Activated CD4-positive, alpha-beta T cell treated with anti-CD3 and anti-CD28 coated beads for 4 hours (primary cell): ENCODE measurements around the gene CDYL.
A peak's percentile ranks its signal among the peaks of the same experiment; 100 is the strongest.

Experiments
- DNase-seq, 2 donors: peaks; one replicate each; pipeline ENCODE4 v3.0.0-alpha.2; 2020

The CDYL gene

DNA sequence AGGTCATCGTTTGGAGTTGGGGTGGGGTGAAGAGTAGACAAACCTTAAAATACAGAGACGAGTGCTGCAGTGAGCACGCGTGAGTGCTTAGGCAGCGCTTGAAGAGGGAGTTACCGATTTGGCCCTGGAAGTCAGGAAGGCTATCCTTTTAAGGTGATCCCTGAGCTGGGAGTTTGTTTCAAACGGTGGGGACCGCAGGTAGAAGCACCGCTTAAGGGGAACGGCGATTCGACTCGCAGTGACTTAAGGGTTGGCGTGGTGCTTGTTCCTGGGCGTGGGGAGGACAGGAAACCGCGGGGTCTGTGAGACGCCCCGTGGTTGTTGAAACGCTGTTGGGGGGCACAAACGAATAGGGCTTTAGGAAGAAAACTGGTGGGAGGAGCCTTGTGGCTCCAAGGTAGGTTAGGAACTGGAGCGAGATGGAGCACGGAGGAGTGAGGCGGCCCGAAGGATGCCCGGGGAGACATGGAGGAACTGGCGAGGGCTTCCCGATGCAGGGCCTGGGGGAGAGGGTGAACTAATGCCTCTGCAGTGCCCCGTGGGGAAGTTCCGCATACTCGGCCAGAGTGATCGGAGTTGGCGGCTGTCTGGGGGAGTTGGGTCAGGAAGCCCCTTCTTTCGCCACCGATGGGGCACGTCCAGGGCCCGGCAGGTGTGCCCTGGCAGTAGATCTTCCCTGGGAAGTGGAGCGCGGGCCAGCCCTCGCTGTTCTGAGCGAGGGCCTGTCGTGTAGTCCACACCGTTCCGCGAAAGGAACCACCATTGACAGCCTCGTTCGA, 1.3 kb upstream of the CDYL start:
- peak; percentile 11 to 16 for DNase-seq

DNA sequence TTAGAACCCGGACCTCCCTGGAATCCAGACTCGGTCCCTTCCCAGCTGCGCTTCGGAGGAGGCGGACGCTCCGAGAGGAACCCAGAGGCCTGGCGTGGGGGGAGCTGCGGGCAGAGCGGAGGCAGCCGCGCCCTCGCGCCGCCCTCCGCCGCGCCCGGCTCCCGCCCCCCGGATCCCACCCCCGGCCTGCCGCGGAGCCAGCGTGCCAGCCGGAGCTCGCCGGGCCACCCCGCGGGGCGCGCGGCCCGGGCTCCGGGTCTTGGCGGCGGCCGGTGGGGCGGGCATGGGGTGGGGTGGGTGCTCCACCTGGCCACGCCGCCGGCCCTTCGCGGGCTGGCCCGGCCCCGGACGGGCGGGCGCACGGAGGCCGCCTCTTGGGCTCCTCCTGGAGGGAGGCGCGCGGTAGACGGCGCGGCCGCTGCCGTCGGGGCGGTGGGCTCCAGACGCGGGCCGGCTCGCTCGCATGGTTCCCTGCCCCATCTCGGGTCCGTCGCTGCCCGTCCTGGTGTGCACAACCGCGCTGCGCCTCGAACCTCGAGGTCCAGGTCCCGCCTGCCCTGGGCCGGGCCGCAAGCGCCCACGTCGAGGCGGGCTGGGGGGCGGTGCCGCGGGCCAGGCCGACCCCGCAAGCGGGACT, 592 bp upstream of the CDYL start:
- DNase-seq = peak; percentile 64 to 74

DNA sequence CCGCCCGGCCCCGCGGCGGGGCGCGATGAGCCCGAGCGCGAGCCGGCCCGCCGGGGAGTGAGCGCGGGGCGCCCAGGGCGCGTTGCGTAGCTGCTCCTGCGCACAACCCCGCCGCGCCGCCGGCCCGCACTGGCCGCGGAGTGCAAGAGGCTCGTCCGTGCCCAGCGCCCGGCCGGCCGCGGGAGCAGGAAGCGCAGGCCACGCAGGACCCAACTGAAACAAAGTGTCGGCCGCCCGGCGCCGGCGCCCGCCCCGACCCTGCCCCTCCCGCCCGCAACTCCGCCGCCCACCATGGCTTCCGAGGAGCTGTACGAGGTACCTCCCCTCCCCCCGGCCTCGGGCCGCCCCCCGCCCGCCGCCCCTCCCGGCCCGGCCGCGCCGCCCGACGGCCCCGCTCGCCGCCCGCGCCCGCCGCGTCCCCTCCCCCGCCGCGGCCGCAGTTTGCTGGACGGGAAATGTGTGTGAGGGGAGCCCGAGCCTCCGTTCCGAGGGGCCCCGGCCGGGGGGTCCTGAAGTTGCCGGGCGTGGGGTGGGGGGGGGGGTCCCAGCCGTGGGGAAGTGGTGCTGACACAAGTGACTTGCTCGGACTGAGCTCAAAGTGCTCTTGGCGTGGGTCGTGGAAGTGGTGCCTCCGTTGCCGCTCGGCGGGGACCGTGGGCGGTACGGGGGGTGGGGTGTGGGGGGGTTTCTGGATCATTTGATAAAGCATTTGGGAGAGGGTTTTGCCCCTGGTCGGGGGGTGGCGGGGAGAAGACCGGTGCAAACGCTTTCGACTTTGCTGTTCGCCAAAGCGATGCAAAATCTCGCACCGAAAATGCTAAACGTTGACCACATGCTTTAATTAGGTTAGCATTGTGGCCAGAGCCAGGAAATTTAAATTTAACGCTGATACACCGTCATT, 539 bp downstream of the CDYL start:
- DNase-seq = peak; percentile 23 to 42

DNA sequence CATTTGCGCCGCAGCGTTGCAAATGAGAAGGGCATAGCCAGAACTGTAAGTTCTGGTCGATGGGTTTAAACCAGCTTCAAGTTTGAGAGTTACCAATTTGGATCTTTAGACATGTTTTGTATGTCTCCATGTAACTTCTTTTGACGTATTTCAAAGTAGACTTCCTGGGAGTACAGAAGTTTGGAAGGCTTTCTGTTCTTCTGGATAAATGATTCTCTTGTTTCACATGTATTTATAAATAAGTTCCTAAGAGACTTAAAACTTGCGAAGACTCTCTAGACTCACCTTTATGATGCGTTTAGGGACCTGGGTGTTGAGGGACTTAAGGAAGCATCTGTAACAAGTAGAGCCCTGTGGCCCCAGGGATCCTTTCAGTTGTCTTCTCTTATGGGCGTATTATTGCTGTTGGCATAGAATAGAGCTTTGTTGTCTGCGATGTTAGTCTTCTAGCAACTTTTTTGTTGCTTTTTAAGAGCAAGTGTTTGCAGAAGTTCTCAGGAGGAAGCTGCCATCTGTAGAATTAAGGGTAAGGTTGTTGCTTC, 1.3 kb downstream of the CDYL start:
- no peak for DNase-seq

DNA sequence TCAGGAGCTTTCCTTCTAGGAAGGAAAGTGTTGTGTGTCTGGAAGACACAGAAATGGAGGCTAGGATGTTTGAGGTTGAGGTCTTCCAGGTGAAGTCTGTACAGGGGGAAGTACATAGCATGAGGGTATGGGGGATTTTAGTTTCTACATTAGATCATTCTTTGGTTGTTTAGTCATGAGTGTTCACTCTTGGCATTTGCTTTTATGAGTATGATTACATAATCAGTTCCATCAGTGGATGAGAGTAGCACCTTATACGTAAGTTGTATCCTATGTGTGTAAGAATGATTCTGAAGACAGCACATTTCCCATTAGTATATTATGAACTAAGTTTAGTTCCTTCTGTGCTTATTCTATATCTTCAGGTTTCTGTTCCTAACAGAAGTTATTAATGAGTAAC, 1.9 kb downstream of the CDYL start:
- DNase-seq = no peak

DNA sequence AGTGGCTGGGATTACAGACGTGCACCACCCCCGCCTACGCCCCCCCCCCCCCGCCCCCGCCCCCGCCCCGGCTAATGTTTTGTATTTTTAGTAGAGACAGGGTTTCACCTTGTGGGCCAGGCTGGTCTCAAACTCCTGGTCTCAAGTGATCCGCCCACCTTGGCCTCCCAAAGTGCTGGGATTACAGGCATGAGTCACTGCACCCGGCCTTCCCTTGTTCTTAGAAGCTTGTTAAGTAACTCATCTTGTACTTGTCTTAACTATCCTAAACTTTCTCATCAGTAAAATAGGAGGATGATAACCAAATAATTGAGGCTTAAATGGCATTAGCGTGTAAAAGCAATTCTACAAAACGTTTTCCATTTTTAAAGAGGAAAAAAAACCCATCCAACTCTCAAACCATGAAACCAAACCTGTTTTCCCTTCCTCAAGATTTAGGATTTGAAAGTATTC, 4.2 kb downstream of the CDYL start:
- no peak for DNase-seq

DNA sequence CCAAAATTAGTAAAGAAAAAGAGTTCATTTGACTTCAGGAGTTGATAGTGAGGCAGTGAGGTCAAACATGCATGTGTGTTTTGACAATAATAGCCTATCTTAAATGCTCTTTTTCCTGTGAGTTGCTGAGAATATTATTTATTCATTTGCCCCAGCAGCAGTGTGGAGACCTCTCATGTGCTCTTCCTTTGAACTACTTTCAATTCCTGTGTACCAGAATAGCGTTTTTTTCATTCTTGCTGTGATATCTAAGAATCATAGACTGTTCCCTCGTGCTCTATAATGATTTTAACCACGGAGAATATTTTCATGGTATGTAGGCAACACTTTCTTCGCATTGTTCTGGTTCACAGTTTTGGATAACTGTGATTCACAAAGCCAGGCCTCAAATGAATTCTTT, 5.2 kb downstream of the CDYL start:
- no peak for DNase-seq

DNA sequence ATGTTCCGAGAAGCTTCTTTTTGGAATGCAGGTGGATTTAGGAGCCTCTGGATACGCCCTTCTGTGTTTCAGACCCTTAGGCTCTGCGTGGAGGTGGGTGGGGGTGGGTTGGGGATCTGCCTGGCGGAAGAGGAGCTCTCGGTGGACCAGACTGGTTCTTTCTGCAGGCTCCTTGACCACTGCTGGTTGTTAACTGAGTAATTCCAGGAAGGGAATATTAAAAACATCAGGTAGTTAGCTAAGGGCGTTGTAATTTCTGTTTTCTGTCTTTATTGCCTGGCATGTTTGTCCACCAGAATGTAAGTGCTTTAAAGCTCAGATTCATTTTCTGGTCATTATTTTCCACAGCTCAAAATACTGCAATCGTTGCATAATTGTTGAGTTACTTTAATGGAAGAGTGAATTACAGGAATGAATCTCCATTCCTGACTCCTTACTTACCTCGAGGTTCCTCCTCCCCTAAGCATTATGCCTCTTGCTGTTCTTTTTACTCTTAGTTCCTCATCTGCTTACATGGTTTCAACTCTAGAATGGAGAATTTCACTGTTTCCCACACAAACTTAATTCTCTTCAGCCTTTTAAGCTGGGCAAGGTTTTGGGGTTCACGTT, 5.9 kb downstream of the CDYL start:
- no peak for DNase-seq

DNA sequence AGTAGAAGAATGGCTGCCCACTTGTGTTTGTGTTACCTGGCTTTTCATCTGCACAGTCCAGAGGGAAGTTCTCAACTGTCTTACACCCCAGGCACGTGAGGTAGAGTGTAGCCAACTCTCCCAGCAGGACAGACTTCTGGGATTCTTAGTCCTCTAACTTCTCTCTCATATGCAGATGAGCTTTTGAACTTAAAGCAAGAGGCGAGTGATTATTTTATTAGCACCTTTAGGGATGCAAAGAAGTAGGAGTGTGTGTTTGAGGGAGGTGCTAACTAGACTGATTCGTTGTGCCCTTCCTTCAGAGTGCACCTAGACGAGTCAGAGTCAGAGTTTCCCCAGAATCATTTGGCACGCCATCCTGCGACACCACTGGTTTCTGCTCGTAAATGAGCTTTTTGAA, 10.8 kb downstream of the CDYL start:
- no peak for DNase-seq

DNA sequence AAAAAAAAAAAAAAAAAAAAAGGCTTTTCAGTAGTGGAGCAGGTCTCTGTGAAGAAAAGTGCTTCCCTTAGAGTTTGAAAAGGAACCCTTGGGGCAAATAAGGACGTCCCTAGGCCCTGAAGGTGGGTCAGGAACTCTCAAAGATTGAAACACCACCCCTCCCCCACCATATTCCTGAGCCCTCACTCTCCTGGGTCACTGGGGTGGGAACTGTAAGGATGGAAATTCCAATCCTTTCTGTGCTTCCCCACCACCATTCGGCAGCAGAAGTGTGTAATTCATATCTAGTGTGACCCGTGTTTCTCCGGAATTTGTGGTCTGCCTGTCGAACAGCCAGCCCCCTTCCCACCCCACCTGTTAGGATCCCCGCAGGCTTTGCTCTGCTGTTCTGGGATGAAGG, 12.3 kb downstream of the CDYL start:
- DNase-seq = no peak

DNA sequence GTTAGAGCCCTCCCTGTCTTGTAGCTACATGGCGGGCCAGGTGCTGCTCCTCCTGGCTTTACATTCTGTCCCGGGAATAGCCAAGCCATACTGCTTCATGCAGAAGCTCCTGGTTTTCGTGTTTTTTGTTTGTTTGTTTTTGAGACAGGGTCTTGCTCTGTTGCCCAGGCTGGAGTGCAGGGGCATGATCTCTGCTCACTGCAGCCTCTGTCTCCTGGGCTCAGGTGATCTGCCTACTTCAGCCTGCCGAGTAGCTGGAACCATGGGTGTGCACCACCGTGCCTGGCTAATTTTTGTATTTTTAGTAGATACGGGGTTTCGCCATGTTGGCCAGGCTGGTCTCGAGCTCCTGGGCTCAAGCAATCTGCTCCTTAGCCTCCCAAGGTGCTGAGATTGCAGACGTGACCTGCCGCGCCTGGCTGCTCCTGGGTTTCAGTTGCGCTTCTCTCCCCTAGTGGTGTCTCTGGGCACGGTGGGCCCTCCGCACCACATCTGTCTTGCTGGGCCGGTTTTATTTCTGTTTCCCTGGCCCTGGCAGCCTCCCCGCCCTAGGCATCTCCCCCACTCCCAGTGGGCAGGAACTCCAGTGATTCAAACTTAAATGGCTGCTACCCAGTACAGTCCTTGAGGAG, 12.9 kb downstream of the CDYL start:
- DNase-seq = no peak

DNA sequence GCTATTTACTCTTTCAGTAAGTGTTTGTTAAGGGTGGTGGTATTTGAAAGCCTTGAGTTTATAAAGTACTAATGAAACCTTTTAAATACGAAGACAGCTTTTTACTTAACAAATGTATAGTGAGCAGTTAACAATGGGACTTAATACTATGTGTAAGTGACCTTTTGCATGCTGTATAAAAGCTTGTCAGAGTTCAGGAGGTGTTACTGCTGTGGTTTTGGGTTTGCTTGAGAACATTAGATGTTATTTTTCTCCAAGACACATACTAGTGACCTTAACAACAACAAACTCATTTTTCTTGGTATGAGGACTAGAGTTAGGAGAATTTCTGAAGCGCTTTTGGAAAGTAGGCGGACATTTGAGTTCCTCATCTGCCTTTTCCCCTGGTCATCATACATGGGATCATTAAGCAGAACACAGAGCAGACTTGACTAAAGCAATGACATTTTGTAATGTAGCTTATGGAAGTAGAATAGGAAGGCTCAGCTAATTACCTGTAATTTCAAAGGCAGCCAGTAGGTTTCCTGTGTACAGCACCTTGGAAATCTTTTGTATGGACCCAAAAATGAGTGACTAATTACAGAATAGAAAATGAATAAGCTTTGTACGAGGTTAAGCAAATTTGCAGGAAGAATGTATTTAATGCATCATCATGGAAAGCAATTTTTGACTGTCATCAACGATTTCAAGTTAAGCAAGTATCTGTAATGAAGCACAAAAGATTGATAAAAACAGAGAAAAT, 14.1 kb downstream of the CDYL start:
- no peak for DNase-seq

DNA sequence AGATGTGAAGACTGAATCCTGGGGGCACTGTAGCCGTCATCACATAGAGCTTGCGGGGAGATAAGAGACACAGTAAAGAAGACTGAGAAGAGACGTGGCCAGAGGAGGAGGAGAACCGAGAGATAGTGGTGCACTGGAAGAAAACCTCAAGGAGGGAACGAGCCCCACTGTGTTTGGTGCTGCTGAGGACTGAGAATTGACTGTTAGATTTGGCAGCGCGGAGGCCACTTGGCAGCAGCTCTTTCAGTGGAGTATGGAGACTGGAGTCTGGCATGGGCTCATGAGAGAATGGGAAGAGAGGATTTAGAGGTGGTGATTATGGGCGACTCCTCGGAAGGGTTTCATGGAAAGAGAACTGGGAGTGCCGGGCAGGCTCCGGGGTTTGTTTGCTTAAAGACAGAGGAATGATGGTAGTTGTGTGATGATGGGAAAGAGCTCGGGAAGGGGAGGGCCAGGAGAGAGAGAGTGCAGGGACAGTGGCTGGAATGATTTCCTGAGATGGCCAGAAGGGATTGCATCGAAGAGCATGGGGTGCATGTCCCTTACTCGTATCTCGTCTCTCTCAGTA, 18.0 kb downstream of the CDYL start:
- DNase-seq = no peak

DNA sequence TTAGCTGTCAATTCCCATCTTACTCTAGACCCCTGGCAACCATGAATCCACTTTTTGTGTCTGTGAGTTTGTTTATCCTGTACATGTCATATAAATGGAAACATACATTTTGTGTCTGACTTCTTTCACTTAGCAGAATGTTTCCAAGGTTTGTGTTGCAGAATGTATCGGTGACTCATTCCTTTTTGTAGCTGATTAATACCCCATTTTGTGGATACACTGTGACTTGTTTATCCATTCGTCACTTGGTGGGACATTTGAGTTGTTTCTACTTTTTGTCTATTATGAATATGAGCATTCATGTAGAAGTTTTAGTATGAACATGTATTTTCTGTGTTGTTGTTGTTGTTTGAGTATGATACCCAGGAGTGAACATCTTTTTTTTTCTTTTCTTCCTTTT, 21.4 kb downstream of the CDYL start:
- no peak for DNase-seq

DNA sequence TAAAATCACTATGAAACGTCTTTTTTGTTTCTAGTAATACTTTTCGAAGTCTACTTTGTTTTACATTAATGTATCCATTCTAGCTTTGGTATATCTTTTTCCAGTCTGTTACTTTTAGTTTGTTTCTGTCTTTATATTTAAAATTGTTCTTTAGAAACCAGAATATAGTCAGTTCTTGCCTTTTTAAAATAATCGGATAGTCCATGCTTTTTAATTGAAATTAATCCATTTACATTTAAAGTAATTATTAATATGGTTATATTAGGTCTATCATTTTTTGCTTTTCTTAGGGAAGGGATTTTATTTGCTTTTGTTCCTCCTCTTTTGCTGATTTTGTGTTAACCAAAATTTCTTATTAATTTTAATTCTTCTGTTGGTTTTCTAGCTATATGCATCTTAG, 23.7 kb downstream of the CDYL start:
- no peak for DNase-seq

DNA sequence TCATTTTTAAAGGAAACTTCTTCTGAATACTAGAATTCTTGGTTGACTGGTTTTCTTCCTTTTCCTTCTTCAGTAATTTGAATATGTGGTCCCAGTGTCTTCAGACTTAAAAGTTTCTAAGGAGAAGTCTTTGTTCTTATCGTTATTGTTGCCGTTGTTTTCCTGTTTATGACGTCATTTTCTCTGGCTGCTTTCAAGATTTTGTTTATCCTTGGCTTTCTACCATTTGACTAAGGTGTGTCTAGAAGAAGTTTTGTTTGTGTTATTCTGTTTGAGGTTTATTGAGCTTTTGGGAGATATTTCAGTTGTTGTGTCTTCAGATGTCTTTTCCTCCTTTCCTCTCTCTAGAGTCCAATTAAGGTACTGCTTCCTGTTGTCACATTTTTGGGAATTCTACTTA, 24.5 kb downstream of the CDYL start:
- DNase-seq = no peak

DNA sequence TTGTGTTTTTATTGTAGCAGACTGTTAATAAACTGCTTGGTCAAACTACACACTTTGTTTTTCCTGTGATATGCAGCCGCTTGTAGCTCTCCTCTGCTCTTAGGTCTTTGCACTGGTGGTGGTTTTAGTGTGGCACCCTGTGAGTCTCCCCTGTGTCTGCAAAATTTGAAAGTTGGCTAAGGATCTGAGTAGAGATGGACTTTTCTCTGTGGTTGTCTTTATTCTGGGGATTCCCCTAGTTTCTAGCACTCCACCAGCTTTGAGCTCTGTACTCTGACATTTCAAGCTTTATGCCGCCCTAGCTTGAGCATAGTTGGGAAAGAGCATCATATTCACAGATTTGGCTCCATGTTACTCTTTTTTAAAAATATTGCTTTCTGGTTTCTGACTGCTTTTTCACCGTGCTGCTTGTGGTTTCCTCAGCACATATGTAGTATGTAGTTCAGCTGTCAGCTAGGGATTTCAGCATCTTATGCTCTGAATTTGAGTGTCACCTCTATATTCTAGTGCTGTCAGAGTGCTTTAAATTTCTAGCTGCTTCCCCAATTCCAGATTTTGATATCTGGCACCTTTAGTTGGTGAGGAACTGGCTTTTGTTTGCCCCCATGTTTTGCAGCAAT, 25.4 kb downstream of the CDYL start:
- DNase-seq = no peak

DNA sequence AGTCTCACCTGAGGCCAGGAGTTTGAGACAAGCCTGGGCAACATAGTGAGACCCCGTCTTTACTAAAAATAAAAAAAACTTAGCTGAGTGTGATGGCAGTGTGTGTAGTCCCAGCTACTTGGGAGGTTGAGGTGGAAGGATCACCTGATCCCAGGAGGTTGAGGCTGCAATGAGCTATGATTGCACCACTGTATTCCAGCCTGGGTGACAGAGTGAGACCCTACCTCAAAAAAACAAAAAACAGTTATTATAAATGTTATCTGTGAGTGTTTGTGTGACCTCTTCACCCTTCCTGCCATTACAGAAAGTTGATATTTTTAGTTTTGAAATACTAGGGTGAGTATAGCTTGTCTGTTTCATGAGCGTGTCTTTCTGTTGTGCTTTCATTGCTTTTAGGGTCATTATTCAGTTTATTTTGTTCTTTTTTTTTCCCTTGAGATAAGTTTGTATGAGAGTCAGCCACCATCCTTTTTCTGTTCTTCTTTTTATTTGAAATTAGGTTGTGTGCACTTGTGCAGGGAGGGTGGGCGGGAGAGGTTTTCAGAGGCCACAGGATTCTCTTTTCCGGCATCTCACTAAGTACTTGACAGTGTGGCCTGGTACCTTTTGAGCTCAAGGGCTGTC, 26.2 kb downstream of the CDYL start:
- DNase-seq = no peak

DNA sequence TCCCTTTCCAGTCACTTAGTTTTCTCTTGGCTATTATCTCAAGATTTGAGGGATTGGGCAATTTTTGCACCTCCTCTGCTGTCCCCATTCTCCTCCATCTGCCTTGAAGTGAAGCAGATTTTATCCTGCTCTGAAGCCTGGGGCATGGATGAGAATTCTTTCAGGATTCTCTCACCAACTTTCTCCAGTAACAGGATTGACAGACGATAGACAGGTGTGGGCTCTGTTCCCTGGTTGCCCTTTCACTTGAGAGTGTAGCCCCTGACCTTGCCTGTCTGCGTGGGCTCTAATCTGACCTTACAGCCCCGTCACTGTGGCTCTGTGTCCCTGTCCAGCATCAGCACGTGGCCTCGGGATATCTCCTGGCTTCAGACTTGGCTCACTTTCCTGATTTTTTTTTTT, 27.1 kb downstream of the CDYL start:
- DNase-seq = no peak

DNA sequence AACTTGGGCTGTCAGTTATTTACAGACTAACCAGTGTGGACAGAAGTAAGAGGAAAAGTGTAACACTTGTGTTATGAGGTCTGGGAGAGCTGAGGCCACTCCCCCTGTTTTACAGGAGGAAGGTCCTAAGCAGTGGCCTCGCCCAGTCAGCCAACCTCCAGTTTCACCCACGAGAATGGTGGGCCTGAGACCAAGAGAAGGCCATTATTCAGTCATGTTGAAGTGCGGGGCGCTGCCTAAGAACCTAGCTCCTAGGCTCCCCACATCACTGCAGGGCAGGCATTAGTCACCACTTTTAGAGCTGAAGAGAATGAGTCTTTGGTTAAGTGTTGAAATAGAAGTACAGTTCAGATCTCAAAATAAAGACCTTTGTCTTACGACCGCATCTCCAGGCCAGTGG, 27.9 kb downstream of the CDYL start:
- DNase-seq = no peak
